T-helper 1 cell treated with Interleukin-12 subunit alpha and Interleukin-12 subunit beta and Interleukin-4 antibody, amounts not matched to agents 30 μg/mL and 1 μg/mL, for 36 hours (primary cell): ENCODE measurements around the gene GOLGA3.
"Not testable (repeated sequence)": the region's sequence is repeated elsewhere in the genome, so short reads cannot be mapped to it uniquely, and the experiment has no call there.

ENCODE experiments used
- H3K27ac Mint-ChIP-seq: one replicate; pipeline ENCODE4 v1.8.0; 2021; ENCODE audit warnings: mild to moderate bottlenecking, mixed read lengths
- H3K27me3 Mint-ChIP-seq: one replicate; pipeline ENCODE4 v1.8.0; 2021; ENCODE audit warnings: low read depth, mixed read lengths
- H3K36me3 Mint-ChIP-seq: one replicate; pipeline ENCODE4 v1.8.0; 2021; ENCODE audit warnings: low read depth, mixed read lengths
- H3K4me1 Mint-ChIP-seq: one replicate; pipeline ENCODE4 v1.8.0; 2021; ENCODE audit warnings: low read depth, mixed read lengths
- H3K4me3 Mint-ChIP-seq: one replicate; pipeline ENCODE4 v1.8.0; 2021; ENCODE audit warnings: mild to moderate bottlenecking, moderate library complexity, mixed read lengths
- H3K9me3 Mint-ChIP-seq: one replicate; pipeline ENCODE4 v1.8.0; 2021; ENCODE audit warnings: mixed read lengths

The GOLGA3 gene

GRCh38 chr12:132853285-132854092 is 24.8 kb upstream of the GOLGA3 start:
- Mint-ChIP-seq H3K4me3 (no peak overlapping the region), H3K27ac (no peak overlapping the region), H3K4me1 (no peaks in the 10 kb centered on the region), H3K9me3 (no peaks in the 10 kb centered on the region), H3K36me3 (peaks cover 49% of the 10 kb centered on the region), H3K27me3 (no peaks in the 10 kb centered on the region)

- Mint-ChIP-seq H3K27me3 (no peaks in the 10 kb centered on the region), H3K27ac (no peak overlapping the region), H3K4me1 (no peaks in the 10 kb centered on the region), H3K9me3 (no peaks in the 10 kb centered on the region), H3K36me3 (peaks cover 51% of the 10 kb centered on the region), H3K4me3 (no peak overlapping the region)
Observed at GRCh38 chr12:132852496-132852895, 23.8 kb upstream of the GOLGA3 start.

- Mint-ChIP-seq H3K4me3 (no peak overlapping the region), H3K27ac (no peak overlapping the region), H3K27me3 (no peaks in the 10 kb centered on the region), H3K36me3 (peaks cover 50% of the 10 kb centered on the region), H3K4me1 (no peaks in the 10 kb centered on the region), H3K9me3 (no peaks in the 10 kb centered on the region)
Observed at GRCh38 chr12:132851465-132851864, 22.8 kb upstream of the GOLGA3 start.

DNA sequence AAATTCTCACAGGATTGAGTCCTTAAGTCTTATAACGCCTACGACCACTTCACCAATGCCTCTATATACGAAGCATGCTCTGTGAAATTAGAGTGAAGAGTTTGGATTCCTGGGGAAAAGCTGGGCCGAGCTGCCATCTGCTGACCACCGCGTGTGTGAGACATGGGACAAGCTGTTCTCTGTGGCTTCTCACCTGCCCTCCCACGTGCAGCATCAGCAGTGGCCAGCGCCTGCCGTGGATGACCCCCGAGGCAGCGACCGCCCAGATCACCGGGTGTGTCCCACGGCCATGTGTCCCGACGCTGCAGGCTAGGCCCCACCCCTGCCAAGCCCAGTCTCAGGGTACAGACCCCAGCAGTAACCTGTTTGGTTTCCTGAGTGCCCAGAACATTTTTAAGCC is 21.6 kb upstream of the GOLGA3 start:
- Mint-ChIP-seq H3K27me3 (no peaks in the 10 kb centered on the region), H3K27ac (no peak overlapping the region), H3K4me1 (no peaks in the 10 kb centered on the region), H3K9me3 (no peaks in the 10 kb centered on the region), H3K36me3 (peaks cover 48% of the 10 kb centered on the region), H3K4me3 (no peak overlapping the region)

DNA sequence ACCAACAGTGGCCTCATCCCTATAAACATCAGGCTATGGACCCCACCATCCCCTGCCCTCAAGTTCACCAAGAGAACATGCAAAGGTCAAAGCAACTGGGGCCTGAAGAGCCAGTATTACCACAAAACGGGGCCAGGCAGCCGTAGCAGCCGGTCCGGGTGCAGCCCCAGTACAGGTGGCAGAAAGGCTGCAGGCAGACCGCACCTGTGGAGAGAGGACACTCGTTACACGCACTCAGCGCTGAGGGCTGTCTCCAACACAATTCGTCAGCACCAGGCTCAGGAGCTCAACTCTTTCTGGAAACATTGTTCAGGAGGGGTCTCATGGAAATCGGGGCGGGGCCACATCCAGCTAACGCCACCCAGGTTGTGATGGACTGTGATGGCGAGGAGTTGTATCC is 19.9 kb upstream of the GOLGA3 start:
- H3K4me1 Mint-ChIP-seq: no peaks in the 10 kb centered on the region
- no peaks in the 10 kb centered on the region for H3K27me3 Mint-ChIP-seq
- H3K9me3 Mint-ChIP-seq: no peaks in the 10 kb centered on the region
- peaks cover 40% of the 10 kb centered on the region for H3K36me3 Mint-ChIP-seq
- H3K4me3 Mint-ChIP-seq: no peak overlapping the region
- H3K27ac Mint-ChIP-seq: no peak overlapping the region

DNA sequence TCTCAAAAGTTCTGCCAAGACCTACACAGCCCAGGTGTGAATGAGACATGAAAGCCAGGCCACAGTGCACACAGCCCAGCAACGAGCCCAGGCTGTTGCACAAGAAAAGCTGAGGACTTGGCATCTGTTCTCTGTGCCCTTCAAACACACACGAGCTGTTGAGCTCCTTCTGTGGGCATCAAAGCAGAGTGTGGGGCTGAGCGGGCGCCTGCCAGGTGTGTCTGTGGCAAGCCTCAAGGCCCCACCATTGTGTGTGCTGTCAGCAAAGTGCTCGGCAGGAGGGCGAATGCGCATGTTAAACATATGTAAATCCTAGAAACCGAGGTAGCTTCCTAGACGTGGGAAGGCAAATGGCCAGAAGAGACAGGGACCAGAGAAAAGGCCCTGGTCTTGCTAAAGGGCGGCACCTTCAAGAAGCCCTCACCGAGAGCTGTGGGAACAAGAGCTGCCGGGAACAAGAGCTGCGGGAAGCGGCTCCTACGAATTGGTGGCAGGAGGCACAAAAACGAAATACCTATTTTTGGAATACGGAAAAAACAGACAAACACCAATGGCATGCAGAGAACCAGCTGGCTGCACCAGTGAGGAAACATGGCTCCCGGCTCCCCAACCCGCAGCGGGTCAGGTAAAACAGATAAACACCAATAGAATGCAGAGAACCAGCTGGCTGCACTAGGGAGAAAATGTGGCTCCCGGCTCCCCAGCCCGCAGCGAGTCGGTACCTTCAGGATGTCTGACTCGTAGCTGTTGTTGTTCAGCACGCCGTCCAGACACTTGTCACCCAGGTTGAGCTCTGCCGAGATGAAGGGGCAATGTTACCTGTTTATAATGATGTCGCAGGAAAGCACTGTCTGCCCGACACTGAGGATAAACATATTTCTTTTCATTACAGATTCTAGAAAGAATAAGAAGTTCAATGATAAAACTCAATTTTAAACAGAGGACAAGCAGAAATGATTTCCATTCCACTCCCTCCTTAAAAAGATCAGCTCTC is 19.0 kb upstream of the GOLGA3 start:
- H3K9me3 Mint-ChIP-seq: no peaks in the 10 kb centered on the region
- peaks cover 39% of the 10 kb centered on the region for H3K36me3 Mint-ChIP-seq

GRCh38 chr12:132844681-132845080 is 16.0 kb upstream of the GOLGA3 start:
- not testable (repeated sequence) for H3K27me3 Mint-ChIP-seq, H3K4me1 Mint-ChIP-seq, H3K4me3 Mint-ChIP-seq, H3K9me3 Mint-ChIP-seq, H3K27ac Mint-ChIP-seq
- H3K36me3 Mint-ChIP-seq: peaks cover 42% of the 10 kb centered on the region

More for the DNA sequence above, 19.0 kb upstream of the GOLGA3 start:
- no peak overlapping the region for H3K4me3 Mint-ChIP-seq
- H3K4me1 Mint-ChIP-seq: no peaks in the 10 kb centered on the region
- no peak overlapping the region for H3K27ac Mint-ChIP-seq
- H3K27me3 Mint-ChIP-seq: no peaks in the 10 kb centered on the region

DNA sequence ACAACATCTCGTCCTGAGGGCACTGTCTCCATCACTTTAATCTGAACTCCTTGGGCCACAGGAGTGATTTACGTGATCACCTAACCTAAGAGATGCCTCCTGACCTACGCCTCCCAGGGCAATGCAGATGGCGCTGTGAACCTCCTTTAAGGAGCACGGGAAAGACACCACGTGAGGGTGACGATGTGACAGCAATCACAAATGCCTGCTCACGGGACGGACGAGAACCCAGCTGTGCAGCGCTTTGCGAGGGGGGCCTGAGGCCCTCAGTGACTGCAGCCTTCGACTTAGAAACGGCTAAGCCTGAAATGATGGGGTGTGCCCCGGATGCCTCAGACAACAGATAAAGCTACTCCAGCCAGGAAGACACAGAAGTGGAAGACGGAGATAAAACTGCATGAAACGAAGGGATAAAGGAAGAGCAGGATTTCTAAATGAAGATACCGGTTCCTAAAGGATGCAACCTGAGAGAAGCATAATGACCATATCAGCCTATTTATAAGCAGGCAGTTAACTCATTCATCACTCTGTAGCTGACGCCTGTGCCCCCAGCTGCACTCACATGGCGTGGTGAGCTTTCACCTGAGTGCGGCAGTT is 13.9 kb upstream of the GOLGA3 start:
- H3K27ac Mint-ChIP-seq: no peak overlapping the region

GRCh38 chr12:132841151-132841550 is 12.5 kb upstream of the GOLGA3 start:
- H3K36me3 Mint-ChIP-seq: peaks cover 44% of the 10 kb centered on the region

More for the DNA sequence above, 13.9 kb upstream of the GOLGA3 start:
- Mint-ChIP-seq H3K4me3 (no peak overlapping the region), H3K9me3 (no peaks in the 10 kb centered on the region), H3K4me1 (no peaks in the 10 kb centered on the region), H3K36me3 (peaks cover 41% of the 10 kb centered on the region), H3K27me3 (no peaks in the 10 kb centered on the region)

DNA sequence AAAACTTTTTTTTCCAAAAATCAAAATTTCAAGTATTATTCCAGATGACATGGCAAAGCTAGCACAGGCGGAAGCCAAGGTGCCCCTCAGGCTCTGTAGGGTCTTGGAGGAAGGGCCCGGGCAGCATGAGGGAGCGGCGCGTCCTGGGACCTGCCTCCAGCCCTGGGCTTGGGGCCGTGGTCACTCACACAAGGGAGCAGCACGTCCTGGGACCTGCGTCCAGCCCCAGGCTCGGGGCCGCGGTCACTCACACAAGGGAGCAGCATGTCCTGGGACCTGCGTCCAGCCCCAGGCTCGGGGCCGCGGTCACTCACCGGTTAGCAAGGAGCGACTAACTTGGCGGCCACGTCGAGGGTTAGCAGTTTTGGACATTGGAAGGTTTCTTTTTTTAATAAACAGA is 11.9 kb upstream of the GOLGA3 start:
- no peaks in the 10 kb centered on the region for H3K27me3 Mint-ChIP-seq
- no peak overlapping the region for H3K4me3 Mint-ChIP-seq
- H3K9me3 Mint-ChIP-seq: no peaks in the 10 kb centered on the region
- no peak overlapping the region for H3K27ac Mint-ChIP-seq
- peaks cover 39% of the 10 kb centered on the region for H3K36me3 Mint-ChIP-seq
- peaks cover 10% of the 10 kb centered on the region for H3K4me1 Mint-ChIP-seq

More at GRCh38 chr12:132841151-132841550, 12.5 kb upstream of the GOLGA3 start:
- no peaks in the 10 kb centered on the region for H3K9me3 Mint-ChIP-seq
- peaks cover 10% of the 10 kb centered on the region for H3K4me1 Mint-ChIP-seq
- no peaks in the 10 kb centered on the region for H3K27me3 Mint-ChIP-seq
- H3K27ac Mint-ChIP-seq: no peak overlapping the region
- H3K4me3 Mint-ChIP-seq: no peak overlapping the region

GRCh38 chr12:132839558-132840235 is 11.0 kb upstream of the GOLGA3 start:
- Mint-ChIP-seq H3K27me3 (no peaks in the 10 kb centered on the region), H3K4me1 (peaks cover 16% of the 10 kb centered on the region), H3K9me3 (no peaks in the 10 kb centered on the region), H3K36me3 (peaks cover 41% of the 10 kb centered on the region), H3K4me3 (no peak overlapping the region), H3K27ac (no peak overlapping the region)

DNA sequence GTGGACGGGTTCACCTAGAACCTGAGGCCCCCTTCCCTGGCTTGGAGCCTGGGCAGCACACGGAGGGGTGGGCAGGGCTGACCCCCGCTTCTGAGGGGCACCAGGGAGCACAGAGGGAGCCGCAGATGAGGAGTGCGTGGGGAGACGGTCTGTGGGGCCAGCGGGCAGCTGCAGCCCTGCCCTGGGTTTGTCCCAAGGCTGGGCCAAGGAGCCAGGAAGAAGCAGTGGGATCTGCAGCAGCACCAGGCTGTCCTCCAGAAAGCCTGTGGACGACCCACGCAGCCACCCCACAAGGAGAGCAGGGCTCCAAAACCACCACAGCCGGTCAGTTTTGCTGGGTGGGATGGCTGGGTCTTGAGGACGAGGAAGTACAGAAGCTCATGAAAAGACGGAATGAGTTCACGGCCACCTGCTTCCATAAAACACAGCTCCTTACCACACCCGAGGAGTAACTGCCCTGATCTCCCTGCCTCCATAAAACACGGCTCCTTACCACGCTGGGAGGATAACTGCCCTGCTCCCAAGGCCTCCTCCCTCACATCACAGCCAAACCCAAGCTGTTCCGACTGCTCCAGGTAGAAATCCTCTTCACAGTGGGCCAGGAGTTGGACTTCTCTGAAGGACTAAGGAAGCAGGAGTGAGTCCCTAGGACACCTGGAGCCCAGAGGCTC is 9.9 kb upstream of the GOLGA3 start:
- H3K27ac Mint-ChIP-seq: peak overlapping the region; percentile 77
- H3K4me1 Mint-ChIP-seq: peaks cover 27% of the 10 kb centered on the region
- no peaks in the 10 kb centered on the region for H3K27me3 Mint-ChIP-seq
- H3K4me3 Mint-ChIP-seq: no peak overlapping the region
- H3K36me3 Mint-ChIP-seq: peaks cover 41% of the 10 kb centered on the region
- H3K9me3 Mint-ChIP-seq: no peaks in the 10 kb centered on the region

GRCh38 chr12:132837693-132838409 is 9.2 kb upstream of the GOLGA3 start:
- Mint-ChIP-seq H3K9me3 (no peaks in the 10 kb centered on the region), H3K4me1 (peaks cover 32% of the 10 kb centered on the region), H3K4me3 (no peak overlapping the region), H3K36me3 (peaks cover 44% of the 10 kb centered on the region), H3K27ac (no peak overlapping the region), H3K27me3 (no peaks in the 10 kb centered on the region)
